ENCODE data around the gene SUMF2. TPM values are rescaled to one million over a fixed set of nuclear protein-coding genes. Genes with fewer than 3 reads are reported as not detected.
A peak's percentile ranks its signal among the peaks of the same experiment; 100 is the strongest.
"Not testable (repeated sequence)": the region's sequence is repeated elsewhere in the genome, so short reads cannot be mapped to it uniquely, and the experiment has no call there.

The SUMF2 gene
- 10 to 100 TPM; 50.3 to 88.1 (median 69.9) TPM for total RNA-seq

- Histone ChIP-seq H3K36me3 (peaks cover 0 to 63% (median 16%) of the 10 kb centered on the region in 3 donors), H3K27ac (peak within 1 kb of the TSS; percentile 87 to 97 (median 94)), H3K9me3 (no peaks in the 10 kb centered on the region), H3K4me1 (peaks cover 0 to 36% (median 12%) of the 10 kb centered on the region in 3 donors), H3K4me3 (peak within 1 kb of the TSS; percentile 75 to 96 (median 90)), H3K27me3 (no peaks in the 10 kb centered on the region)
- intact Hi-C loops (cut with DNase I): no loop called here
- TF ChIP-seq POLR2A (IDR thresholded peaks at IDR 0.05) (peak in 2 of 4 donors; percentile 79 to 93), CTCF (IDR thresholded peaks at IDR 0.05) (peak in 3 of 6 experiments; percentile 16 to 37 (median 21))
- WGBS, 2 donors: 0 to 1% methylated on average over 3 to 10 of the region's 49 CpGs
- peak; percentile 40 for DNase-seq
These were observed at the start of gene SUMF2 for GRCh38 chr7:56063882-56064625. Gene SUMF2 (plus strand): TSS chr7:56064286. CDS start chr7:56064312, 26 bp downstream.

GRCh38 chr7:56017015-56017414, 47.1 kb upstream of the SUMF2 start:
- H3K4me3 ChIP-seq; intact Hi-C loops (cut with DNase I); H3K4me1 ChIP-seq; H3K27ac ChIP-seq; DNase-seq; H3K27me3 ChIP-seq; H3K9me3 ChIP-seq: not testable (repeated sequence)
- peaks cover 0 to 74% (median 0%) of the 10 kb centered on the region in 3 donors for H3K36me3 ChIP-seq
- WGBS, 2 donors: 74 to 82% methylated on average over 3 of the region's 3 CpGs

GRCh38 chr7:56019501-56019900, 44.6 kb upstream of the SUMF2 start:
- no peaks in the 10 kb centered on the region for H3K4me1 ChIP-seq
- H3K4me3 ChIP-seq: no peak overlapping the region
- H3K27ac ChIP-seq: no peak overlapping the region
- H3K27me3 ChIP-seq: no peaks in the 10 kb centered on the region
- TF ChIP-seq CTCF (IDR thresholded peaks at IDR 0.05) (no peak), POLR2A (IDR thresholded peaks at IDR 0.05) (no peak)
- H3K9me3 ChIP-seq: no peaks in the 10 kb centered on the region
- intact Hi-C loops (cut with DNase I): no loop called here
- peaks cover 0 to 70% (median 0%) of the 10 kb centered on the region in 3 donors for H3K36me3 ChIP-seq
- 86 to 87% methylated on average over 3 of the region's 9 CpGs for whole genome bisulfite sequencing, 2 donors
- DNase-seq: no peak

- Histone ChIP-seq H3K9me3 (no peaks in the 10 kb centered on the region), H3K36me3 (peaks cover 0 to 46% (median 0%) of the 10 kb centered on the region in 3 donors), H3K27me3 (no peaks in the 10 kb centered on the region), H3K27ac (no peak overlapping the region), H3K4me3 (no peak overlapping the region), H3K4me1 (peaks cover 0 to 10% (median 0%) of the 10 kb centered on the region in 3 donors)
- TF ChIP-seq POLR2A (IDR thresholded peaks at IDR 0.05): no peak
- TF ChIP-seq CTCF (IDR thresholded peaks at IDR 0.05): no peak
- no peak for DNase-seq
- intact Hi-C loops (cut with DNase I): no loop called here
These were observed 40.6 kb upstream of the SUMF2 start for GRCh38 chr7:56023500-56023899.

GRCh38 chr7:56026538-56026937, 37.5 kb upstream of the SUMF2 start:
- Histone ChIP-seq H3K27me3 (no peaks in the 10 kb centered on the region), H3K4me1 (peaks cover 0 to 10% (median 0%) of the 10 kb centered on the region in 3 donors), H3K36me3 (peaks cover 0 to 46% (median 0%) of the 10 kb centered on the region in 3 donors), H3K4me3 (no peak overlapping the region), H3K9me3 (no peaks in the 10 kb centered on the region), H3K27ac (no peak overlapping the region)
- no peak for DNase-seq
- WGBS, 2 donors: 29 to 94% methylated on average over 2 of the region's 2 CpGs
- TF ChIP-seq CTCF (IDR thresholded peaks at IDR 0.05) (no peak), POLR2A (IDR thresholded peaks at IDR 0.05) (no peak)
- intact Hi-C loops (cut with DNase I): no loop called here
